CD1c-positive myeloid dendritic cell (primary cell): ENCODE measurements around the gene PRKCB.

Experiments
- DNase-seq: peaks from one replicate; pipeline ENCODE4 v3.0.0-alpha.2; 2016; ENCODE audit errors: extremely low spot score

Gene PRKCB

DNA sequence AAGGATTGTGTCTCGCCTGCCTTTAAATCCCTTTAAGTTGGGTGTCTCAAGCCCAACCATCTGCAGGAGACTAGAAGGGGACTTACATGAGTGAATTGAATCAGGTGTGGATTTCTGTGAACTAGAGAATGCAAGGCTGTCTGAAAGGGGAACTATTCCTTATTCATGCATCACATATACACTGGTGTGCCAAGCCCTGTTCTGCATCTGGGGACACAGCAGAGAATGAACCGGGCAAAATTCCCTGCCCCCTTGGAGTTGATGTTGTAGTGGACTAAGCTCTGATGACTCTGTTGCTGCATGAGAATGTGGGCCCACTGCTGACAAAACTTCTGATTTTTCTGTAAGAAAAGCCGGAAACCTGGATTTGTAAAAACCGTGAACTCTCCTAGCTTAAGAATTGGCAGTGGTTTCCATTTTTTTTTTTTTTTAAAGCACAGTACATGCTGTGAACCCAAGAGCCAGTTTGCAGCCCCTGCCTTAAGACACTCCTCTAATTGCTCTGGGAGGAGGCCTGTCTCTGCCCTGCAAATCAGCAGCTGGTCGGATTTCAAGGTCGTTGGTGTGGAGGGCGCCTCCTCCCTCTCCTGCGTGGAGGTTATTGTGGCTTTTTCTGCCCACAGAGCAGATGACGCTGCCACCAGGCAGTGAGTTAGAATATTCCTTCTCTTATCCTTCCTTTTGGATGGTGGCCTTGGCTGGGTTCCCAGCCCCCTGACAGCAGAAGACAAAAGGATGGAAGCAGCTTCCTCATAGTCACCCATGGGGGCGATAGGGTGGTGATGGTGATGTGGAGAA is 131.0 kb downstream of the PRKCB start:
- DNase-seq = peak; percentile 31

GRCh38 chr16:23967775-23968174 is 132.0 kb downstream of the PRKCB start:
- no peak for DNase-seq

- DNase-seq = peak; percentile 51
Observed at GRCh38 chr16:23968176-23968575, 132.4 kb downstream of the PRKCB start.

DNA sequence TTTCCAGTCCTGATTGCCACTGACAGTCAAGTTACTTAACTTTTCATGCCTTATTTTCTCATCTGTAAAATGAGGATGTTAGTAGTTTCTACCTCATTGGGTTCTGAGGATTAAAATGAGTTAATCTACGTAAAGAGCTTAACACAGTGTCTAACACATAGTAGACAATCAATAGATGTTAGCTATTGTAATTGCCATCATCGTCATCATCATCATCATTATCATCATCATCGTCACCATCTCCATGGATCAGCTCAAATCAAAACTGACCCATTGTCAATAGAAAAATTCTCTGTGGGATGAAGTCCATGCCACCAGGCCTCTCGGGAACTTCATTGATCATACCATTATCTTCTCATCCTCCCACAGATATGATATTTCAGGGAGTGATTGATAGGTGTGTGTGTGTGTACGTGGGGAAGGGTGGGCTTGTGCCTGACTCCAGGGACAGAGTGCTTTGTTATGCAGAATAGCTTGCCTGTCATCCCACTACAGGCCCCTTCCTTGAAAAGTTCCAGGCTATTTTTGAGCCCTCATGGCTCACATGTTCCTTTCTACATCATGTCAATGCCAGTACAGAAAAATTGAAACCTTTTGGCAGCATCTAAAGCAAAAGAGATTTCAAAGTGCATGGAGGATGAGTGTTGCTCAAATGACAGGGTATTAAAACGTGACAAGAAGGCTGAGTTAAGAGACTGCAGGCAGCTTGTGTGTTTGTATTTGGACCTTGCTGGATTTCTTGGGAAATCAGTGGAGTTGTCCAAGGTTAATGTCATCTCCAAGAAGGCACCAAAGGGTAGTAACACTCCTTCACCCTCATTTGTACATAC is 133.9 kb downstream of the PRKCB start:
- no peak for DNase-seq

GRCh38 chr16:23974223-23974622 is 138.4 kb downstream of the PRKCB start:
- DNase-seq = no peak

DNA sequence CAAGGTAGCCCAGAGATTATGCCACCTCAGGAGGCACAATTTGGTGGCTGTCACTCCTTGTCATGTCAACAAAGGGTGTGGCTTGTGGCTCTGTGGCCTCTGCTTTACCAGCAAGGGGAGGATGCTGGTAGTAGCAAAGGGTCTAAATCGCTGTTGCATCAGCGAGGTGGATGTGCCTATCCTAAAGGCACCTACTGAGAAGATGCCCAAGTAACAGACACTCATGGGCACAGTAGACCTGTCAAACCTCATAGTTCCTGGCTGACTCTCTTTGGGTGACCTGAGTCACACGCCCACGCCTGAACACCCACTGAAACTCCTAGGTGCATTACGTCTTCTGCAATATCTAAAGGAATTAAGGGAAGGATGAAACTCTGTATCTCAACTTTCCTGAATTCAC is 139.5 kb downstream of the PRKCB start:
- DNase-seq = no peak

DNA sequence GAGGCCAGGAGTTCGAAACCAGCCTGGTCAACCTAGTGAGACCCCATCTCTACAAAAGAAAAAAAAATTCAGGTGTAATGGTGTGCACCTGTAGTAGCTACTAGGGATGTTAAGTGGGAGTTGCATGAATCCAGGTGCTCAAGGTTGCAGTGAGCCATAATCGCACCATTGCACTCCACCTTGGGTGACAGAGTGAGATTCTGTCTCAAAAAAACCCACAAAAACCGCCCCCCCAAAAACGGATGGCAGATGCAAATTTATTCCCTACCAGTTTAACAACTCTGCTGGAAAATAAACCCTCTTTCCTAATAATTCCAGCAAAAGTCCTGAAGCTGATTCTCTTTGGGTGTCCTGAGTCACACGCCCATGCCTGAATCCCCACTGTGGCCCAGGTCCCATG is 140.3 kb downstream of the PRKCB start:
- no peak for DNase-seq

DNA sequence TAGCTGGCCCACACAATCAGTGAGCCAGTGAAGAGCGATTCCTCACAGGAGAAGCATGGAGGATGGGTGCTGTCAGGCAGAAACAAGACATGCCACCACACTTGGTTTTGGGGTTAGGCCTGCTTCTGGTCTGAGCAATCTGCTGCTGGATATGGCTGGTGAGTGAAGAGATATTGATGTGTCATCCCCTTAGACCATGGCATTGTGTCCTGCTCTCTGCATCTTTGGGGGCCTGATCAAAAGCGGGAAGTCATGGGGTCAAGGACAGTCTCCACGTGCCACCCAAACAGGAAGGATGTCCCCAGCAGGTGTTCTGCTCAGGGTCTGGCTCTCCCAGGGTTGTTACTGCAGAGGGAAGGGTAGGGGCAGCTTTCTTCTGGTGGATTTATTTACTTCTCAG is 140.7 kb downstream of the PRKCB start:
- no peak for DNase-seq

DNA sequence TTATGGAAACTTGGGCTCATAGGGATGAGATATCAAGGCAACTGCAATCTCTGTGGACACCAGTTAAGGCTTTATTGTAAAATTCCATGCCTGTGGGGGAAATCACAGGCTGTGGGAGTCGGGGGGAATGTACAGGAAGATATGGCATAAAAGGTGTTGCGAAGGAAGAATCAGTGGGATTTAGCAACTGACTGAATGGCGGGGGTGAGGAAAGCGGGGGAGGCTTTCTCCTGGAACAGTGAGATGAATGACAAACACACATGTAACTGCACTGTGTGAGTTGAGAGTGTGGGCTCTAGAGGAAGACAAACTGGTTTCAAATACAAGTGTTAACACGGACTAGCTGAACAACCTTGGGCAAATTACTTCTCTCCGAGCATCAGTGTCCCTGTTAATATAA is 143.7 kb downstream of the PRKCB start:
- DNase-seq = no peak

DNA sequence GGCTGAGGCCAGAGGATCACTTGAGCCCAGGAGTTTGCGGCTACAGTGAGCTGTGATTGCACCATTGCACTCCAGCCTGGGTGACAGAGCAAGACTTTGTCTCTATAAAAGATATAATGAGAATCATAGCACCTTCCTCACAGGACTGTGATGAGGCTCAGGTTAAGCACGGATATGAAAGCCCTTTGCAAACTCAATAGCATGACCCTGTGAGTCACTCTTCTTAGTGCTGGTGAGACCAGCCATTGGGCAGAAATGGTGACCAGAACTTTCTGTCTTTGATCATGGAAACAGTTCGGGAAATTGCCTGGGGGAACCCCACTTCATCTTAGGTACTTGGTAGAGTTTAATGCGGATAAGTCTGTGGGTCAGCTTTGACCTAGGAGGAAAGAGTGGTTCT is 144.2 kb downstream of the PRKCB start:
- no peak for DNase-seq

- DNase-seq = no peak
Observed at GRCh38 chr16:23981429-23982399, 145.9 kb downstream of the PRKCB start.

DNA sequence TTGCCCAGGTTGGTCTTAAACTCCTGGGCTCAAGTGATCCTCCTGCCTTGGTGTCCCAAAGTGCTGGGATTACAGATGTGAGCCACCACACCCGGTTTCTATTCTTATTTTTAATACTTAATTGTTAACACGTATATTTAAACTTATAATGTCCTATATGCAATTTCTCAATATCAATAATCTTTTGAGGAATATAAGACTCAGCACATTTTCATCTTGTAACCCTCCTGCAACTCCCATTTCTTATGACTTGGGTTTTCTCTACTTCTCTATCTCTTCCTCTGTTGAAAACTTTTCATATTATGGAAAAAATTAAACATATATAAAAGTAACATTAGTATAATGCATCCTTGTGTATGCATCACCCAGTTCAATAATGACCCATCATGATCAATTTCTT is 150.7 kb downstream of the PRKCB start:
- no peak for DNase-seq

DNA sequence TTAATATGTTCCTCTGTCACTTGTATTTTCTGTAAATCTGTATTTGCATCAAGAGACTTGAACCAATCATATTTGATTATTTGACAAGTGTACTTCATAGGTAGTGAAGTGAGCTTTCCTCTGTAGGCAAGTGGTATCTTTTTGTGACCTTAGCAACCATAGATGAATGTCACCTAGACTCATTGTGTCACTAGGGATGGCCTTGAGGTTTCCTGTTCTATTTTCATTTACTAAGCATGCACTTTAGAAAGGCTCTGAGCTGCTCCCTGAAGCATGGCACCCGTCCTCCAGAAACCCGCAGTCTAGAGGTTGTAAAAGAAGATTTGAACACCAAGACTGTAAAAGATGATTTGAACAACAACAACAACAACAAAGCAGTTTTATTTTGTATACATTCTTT is 151.7 kb downstream of the PRKCB start:
- no peak for DNase-seq

- DNase-seq = no peak
Observed at GRCh38 chr16:23990507-23990906, 154.7 kb downstream of the PRKCB start.

DNA sequence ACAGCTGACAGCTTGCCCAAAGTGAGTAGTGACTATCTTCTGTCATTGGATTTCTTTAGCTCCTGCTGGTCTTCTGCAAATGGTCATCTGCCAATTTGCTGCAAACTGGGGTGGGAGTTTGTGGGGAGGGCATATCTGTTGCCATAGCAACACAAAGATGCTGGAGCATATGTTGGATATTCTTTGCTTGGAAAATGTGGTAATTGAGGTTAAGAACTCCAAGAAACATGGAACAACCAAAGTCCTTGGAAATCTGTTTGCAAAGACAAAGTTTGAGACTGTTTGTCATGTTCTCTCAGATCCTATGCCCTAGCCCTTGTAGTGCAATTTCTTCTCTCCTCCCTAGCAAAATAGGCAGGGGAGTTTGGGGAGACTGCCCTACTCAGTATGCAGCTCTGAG is 155.3 kb downstream of the PRKCB start:
- DNase-seq = no peak

GRCh38 chr16:23994615-23995014 is 158.8 kb downstream of the PRKCB start:
- DNase-seq = no peak

DNA sequence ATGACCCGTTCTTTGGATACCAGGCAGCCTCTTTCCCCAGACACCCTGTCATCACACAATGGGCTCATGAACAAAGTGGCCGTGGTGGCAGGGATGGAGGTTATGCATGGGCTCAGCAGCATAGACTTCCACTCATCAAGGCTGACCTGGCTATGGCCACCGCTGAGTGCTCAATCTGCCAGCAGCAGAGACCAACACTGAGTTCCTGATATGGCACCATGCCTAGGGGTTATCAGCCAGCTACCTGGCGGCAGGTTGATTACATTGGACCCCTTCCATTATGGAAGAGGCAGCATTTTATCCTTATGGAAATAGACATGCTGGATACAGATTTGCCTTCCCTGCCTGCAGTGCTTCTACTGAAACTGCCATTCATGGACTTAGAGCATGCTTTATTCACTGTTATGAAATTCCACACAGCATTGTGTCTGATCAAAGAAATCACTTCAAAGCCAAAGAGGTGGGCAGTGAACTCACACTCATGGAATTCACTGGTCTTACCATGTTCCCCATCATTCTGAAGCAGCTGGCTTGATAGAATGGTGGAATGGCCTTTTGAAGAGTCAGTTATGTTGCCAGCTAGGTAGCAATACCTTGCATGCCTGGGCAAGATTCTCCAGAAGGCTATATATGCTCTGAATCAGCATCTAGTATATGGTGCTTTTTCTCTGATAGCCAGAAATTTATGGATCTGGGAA is 160.6 kb downstream of the PRKCB start:
- no peak for DNase-seq

GRCh38 chr16:23998771-23999170 is 163.0 kb downstream of the PRKCB start:
- DNase-seq = no peak

DNA sequence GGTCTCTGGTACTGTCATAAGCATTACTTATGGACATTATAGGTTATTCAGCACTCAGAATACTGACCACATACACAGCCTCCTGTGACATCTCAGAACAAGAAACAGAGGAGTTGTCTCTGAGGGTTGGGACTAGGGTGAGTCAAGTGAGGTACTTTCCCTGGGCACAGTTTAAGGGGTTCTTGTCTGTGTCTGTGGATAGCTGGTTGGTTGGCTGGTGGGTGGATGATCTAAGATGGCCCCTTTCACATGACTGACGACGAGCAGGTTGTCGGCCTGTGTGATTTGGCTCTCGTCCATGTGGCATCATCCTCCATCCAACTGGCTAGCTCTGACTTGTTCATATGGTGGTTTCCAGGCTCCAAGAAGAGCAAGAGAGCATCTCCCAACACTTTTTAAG is 163.9 kb downstream of the PRKCB start:
- no peak for DNase-seq

- no peak for DNase-seq
Observed at GRCh38 chr16:24001710-24002109, 165.9 kb downstream of the PRKCB start.

- no peak for DNase-seq
Observed at GRCh38 chr16:24002619-24003018, 166.8 kb downstream of the PRKCB start.
